Measurements from ENCODE around the gene SDR42E2.
A peak's percentile ranks its signal among the peaks of the same experiment; 100 is the strongest.

Gene SDR42E2

DNA sequence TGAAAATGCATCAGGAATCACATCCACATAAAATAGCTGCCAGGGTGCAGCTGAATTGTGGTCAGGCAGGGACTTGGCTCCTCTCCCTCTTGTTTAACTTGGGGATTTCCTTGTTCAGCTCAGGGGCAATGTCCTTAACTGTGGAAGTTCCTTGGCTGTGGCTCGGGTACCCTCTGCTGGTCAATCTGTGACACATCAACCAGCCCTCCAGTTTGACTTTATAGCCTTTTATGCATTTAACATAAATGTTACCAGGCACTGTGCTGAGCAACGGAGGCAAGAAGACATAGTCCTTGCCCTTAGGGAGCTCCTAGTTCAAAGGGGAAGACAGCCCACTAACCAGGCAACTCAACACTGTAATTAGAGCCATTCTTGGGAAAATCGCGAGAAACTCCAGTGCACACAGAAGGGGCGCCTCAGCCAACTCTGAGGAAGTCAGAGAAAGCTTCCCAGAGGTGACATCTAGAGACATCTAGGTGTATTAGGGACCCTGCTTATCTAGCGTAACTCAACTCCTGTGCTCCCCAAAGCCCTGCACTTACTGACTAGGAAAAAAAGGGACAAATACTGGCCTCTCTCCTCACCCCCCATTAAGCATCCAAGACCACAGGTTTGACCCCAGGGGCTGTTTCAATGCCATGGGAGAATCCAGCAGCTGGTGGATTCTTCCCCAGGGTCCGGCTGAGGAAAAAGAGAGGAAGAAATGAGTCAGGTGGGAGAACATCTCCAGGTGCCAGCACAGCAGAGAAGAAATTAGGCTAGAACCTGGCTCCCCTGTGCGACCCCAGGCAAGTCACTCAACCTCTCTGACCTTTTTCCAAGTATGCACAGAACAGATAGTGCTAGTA lies 26.5 kb downstream of the SDR42E2 start:
- H3K79me2 ChIP-seq (ENCODE audit: low read length), result no peaks in the 10 kb centered on the region
- peak overlapping the region; percentile 90 for H3K4me2 ChIP-seq (ENCODE audit: low read length)

DNA sequence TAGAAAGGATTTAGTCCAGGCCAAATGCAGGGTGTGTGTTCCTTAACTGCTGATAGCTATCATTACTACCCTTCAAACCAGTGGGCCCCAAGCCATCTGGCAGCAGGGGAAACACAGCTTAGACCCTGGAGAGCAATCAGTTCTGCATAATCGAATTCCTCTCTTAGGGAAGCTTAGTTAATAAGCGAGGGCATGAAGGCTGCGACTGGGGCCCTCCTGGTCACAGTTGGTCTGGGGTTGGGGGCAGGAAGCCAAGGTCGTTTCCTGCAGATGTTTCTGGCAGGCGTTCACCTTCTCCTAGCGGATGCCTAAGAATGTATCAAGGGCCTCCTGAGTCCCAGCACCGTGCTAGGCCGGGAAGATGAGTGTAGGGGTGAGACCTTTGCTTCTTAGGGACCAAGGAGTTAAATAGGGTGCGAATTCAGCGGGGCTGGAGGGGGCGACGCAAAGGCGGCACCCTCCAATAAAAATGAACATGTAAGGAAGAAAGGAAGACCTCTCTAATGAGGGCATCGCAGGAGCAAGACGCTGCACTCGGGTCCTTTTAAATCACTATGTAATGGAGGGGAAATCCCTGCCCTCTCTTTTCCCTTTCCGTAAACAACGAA lies 27.3 kb downstream of the SDR42E2 start:
- H3K27ac ChIP-seq (ENCODE audit: low read length), result peak overlapping the region; percentile 60
- no peaks in the 10 kb centered on the region for H3K79me2 ChIP-seq (ENCODE audit: low read length)
- H3K27me3 ChIP-seq (ENCODE audit: low read depth, low read length), result no peaks in the 10 kb centered on the region
- H4K20me1 ChIP-seq (ENCODE audit: insufficient read depth, low read length), result no peaks in the 10 kb centered on the region
- H2AFZ ChIP-seq (ENCODE audit: low read depth, low read length), result peak overlapping the region; percentile 50; the same call in 1 of the 2 replicates
- H3K36me3 ChIP-seq (replicated peaks; ENCODE audit: low read depth, low read length), result peaks cover 4% of the 10 kb centered on the region
- TF ChIP-seq, protein P1, sequence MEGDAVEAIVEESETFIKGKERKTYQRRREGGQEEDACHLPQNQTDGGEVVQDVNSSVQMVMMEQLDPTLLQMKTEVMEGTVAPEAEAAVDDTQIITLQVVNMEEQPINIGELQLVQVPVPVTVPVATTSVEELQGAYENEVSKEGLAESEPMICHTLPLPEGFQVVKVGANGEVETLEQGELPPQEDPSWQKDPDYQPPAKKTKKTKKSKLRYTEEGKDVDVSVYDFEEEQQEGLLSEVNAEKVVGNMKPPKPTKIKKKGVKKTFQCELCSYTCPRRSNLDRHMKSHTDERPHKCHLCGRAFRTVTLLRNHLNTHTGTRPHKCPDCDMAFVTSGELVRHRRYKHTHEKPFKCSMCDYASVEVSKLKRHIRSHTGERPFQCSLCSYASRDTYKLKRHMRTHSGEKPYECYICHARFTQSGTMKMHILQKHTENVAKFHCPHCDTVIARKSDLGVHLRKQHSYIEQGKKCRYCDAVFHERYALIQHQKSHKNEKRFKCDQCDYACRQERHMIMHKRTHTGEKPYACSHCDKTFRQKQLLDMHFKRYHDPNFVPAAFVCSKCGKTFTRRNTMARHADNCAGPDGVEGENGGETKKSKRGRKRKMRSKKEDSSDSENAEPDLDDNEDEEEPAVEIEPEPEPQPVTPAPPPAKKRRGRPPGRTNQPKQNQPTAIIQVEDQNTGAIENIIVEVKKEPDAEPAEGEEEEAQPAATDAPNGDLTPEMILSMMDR (IDR thresholded peaks at IDR 0.05; ENCODE audit: low read depth, low read length), result no peak
- TF ChIP-seq EZH2phosphoT487 (IDR thresholded peaks at IDR 0.05; ENCODE audit: low read depth), result no peak
- H3K4me1 ChIP-seq (ENCODE audit: low read length), result peaks cover 58% of the 10 kb centered on the region
- H3K9ac ChIP-seq (ENCODE audit: low read length), result peak overlapping the region; percentile 50
- peak overlapping the region; percentile 86 for H3K4me3 ChIP-seq (ENCODE audit: low read length)
- H3K9me3 ChIP-seq (ENCODE audit: insufficient read depth, low read length), result no peaks in the 10 kb centered on the region
- H3K4me2 ChIP-seq (ENCODE audit: low read length), result peak overlapping the region; percentile 90

More for the DNA sequence above, 26.5 kb downstream of the SDR42E2 start:
- Histone ChIP-seq H3K4me3 (ENCODE audit: low read length) (peak overlapping the region; percentile 86), H3K9me3 (ENCODE audit: insufficient read depth, low read length) (no peaks in the 10 kb centered on the region), H3K36me3 (replicated peaks; ENCODE audit: low read depth, low read length) (peaks cover 4% of the 10 kb centered on the region), H4K20me1 (ENCODE audit: insufficient read depth, low read length) (no peaks in the 10 kb centered on the region), H3K27ac (ENCODE audit: low read length) (peak overlapping the region; percentile 60; the same call in 1 of the 2 replicates), H2AFZ (ENCODE audit: low read depth, low read length) (peak overlapping the region; percentile 68; the same call in 1 of the 2 replicates), H3K9ac (ENCODE audit: low read length) (peak overlapping the region; percentile 50; the same call in 1 of the 2 replicates), H3K4me1 (ENCODE audit: low read length) (peaks cover 58% of the 10 kb centered on the region), H3K27me3 (ENCODE audit: low read depth, low read length) (no peaks in the 10 kb centered on the region)
- TF ChIP-seq, protein P1 (IDR thresholded peaks at IDR 0.05; ENCODE audit: low read depth, low read length), result peak; percentile 87
- no peak for TF ChIP-seq EZH2phosphoT487 (IDR thresholded peaks at IDR 0.05; ENCODE audit: low read depth)

DNA sequence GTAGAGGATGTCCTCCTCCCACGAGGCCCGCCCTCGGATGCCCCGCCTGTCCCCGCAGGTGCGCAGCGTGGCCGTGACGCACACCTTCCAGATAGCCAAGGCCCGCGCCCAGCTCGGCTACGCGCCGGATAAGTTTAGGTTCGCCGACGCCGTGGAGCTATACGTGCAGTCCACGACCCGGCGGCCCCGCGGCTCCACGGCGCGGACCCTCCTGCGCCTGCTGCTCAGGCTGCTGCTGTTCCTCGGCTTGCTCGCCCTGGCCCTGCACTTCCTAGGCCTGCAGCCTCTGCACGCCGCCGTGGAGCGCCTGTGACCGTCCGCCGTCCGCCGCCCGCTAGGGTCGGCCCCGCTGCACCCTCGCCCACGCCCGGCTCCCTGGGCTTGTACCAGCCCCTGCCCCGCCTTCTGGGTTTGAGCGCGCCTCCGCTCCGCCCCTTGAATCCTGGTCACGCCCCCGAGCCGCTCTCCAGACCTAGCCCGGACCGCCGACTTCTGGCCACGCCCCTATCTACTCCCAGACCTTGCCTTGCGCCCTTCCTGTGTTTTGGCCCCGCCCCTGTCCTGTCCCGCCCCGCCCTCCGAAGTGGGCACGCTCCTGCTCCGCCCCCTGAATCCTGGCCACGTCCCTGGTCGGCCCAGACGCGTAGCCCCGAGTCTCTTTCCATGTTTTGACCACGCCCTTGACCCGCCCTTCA lies 27.9 kb downstream of the SDR42E2 start:
- H4K20me1 ChIP-seq (ENCODE audit: insufficient read depth, low read length), result no peaks in the 10 kb centered on the region
- peaks cover 58% of the 10 kb centered on the region for H3K4me1 ChIP-seq (ENCODE audit: low read length)
- peak overlapping the region; percentile 90 for H3K4me2 ChIP-seq (ENCODE audit: low read length)
- no peaks in the 10 kb centered on the region for H3K9me3 ChIP-seq (ENCODE audit: insufficient read depth, low read length)
- H2AFZ ChIP-seq (ENCODE audit: low read depth, low read length), result peak overlapping the region; percentile 50; the same call in 1 of the 2 replicates
- TF ChIP-seq, protein P1 (IDR thresholded peaks at IDR 0.05; ENCODE audit: low read depth, low read length), result no peak
- TF ChIP-seq EZH2phosphoT487 (IDR thresholded peaks at IDR 0.05; ENCODE audit: low read depth), result no peak
- peak overlapping the region; percentile 86 for H3K4me3 ChIP-seq (ENCODE audit: low read length)
- H3K27ac ChIP-seq (ENCODE audit: low read length), result peak overlapping the region; percentile 60
- peak overlapping the region; percentile 50 for H3K9ac ChIP-seq (ENCODE audit: low read length)
- H3K79me2 ChIP-seq (ENCODE audit: low read length), result no peaks in the 10 kb centered on the region
- peaks cover 4% of the 10 kb centered on the region for H3K36me3 ChIP-seq (replicated peaks; ENCODE audit: low read depth, low read length)
- no peaks in the 10 kb centered on the region for H3K27me3 ChIP-seq (ENCODE audit: low read depth, low read length)
